Measurements from ENCODE around the gene DNAI1. TPM values are rescaled to one million over a fixed set of nuclear protein-coding genes. Genes with fewer than 3 reads are reported as not detected.

DNAI1 gene
- total and polyA plus RNA-seq, 2 of the 4 experiments (the other 2 are of a cell fraction) = not detected

GRCh38 chr9:34501889-34502425, 43.4 kb downstream of the DNAI1 start:
- Histone ChIP-seq H3K18ac (ENCODE audit: low read depth, low read length) (no peak overlapping the region), H3K4me1 (ENCODE audit: control insufficient read depth, insufficient read depth, low read length) (no peaks in the 10 kb centered on the region; the same call in 1 of the 2 replicates), H2BK5ac (ENCODE audit: low read depth, low read length, poor library complexity, severe bottlenecking) (no peak overlapping the region), H3K9me3 (ENCODE audit: control insufficient read depth, insufficient read depth, low read length) (no peaks in the 10 kb centered on the region), H2BK15ac (ENCODE audit: low read depth, low read length) (no peak overlapping the region), H3K9me1 (ENCODE audit: insufficient read depth, low read length) (no peaks in the 10 kb centered on the region), H3K27me3 (ENCODE audit: control insufficient read depth, insufficient read depth, low read length) (peaks cover 55% of the 10 kb centered on the region), H3K23ac (ENCODE audit: low read depth, low read length) (no peak overlapping the region), H3K14ac (replicated peaks; ENCODE audit: low read depth, low read length) (no peak overlapping the region), H3K27ac (ENCODE audit: insufficient read depth, low read length) (no peak overlapping the region), H3K4ac (ENCODE audit: low read depth, low read length) (no peak overlapping the region), H3K56ac (ENCODE audit: extremely low read depth, insufficient read depth, low read length) (no peak overlapping the region), H2AFZ (replicated peaks; ENCODE audit: low read length, poor library complexity) (no peak overlapping the region), H3K79me1 (ENCODE audit: low read depth in 1 of 2, low read length in 2 of 2) (no peaks in the 10 kb centered on the region), H3K4me2 (ENCODE audit: low read depth, low read length) (no peak overlapping the region), H3K4me3 (ENCODE audit: insufficient read depth, low read depth, low read length) (no peak overlapping the region), H4K20me1 (ENCODE audit: insufficient read depth, low read length) (no peaks in the 10 kb centered on the region; the same call in 1 of the 2 replicates), H2BK120ac (ENCODE audit: low read depth, low read length) (no peak overlapping the region), H2AK5ac (ENCODE audit: low read depth, low read length) (no peak overlapping the region), H2BK20ac (ENCODE audit: low read depth, low read length) (no peak overlapping the region), H4K8ac (ENCODE audit: low read depth in 2 of 2, low read length in 2 of 2) (no peak overlapping the region), H3K36me3 (ENCODE audit: control insufficient read depth, insufficient read depth, low read length) (no peaks in the 10 kb centered on the region), H4K5ac (ENCODE audit: low read depth, low read length) (no peak overlapping the region), H3K9ac (ENCODE audit: low read depth, low read length) (no peak overlapping the region), H4K91ac (ENCODE audit: insufficient read depth, low read depth, low read length) (no peak overlapping the region), H2AK9ac (replicated peaks; ENCODE audit: low read depth, low read length, poor library complexity) (no peak overlapping the region)
- intact Hi-C loops (cut with micrococcal nuclease) (loop anchor here (1.0 kb wide), 1 partner anchor 101 kb away; no protein-coding TSS in a partner anchor), in situ Hi-C loops (cut with MboI; ENCODE audit: low sequenced_read_pairs) (no loop called here), dilution Hi-C loops (cut with HindIII; ENCODE audit: low sequenced_read_pairs, unreplicated experiment) (no loop called here)
- BruUV-seq (replicated peaks) = no TSS peak
- ChIA-PET CTCF (interaction anchor here (0.5 to 2.5 kb wide), 5 partner anchors 64 to 98 kb away, joined by 3 to 13 read pairs (median 3); no protein-coding TSS in a partner anchor), POLR2A (ENCODE audit: unreplicated experiment) (no interaction called here)
- DNase-seq = peak; percentile 27
- no peak for TF ChIP-seq RCOR1 (IDR thresholded peaks at IDR 0.05; ENCODE audit: insufficient replicate concordance, low read length)
- no peak for TF ChIP-seq BHLHE40 (IDR thresholded peaks at IDR 0.05; ENCODE audit: low read depth, low read length)
- TF ChIP-seq MAZ (IDR thresholded peaks at IDR 0.05; ENCODE audit: borderline replicate concordance, low read depth, low read length) = no peak
- no peak for TF ChIP-seq RFX5 (IDR thresholded peaks at IDR 0.05; ENCODE audit: low read depth, low read length)
- TF ChIP-seq MAFK (IDR thresholded peaks at IDR 0.05; ENCODE audit: low read depth, low read length) = no peak
- TF ChIP-seq MXI1 (IDR thresholded peaks at IDR 0.05; ENCODE audit: borderline replicate concordance, low read depth, low read length) = no peak
- no peak for TF ChIP-seq ELK1 (IDR thresholded peaks at IDR 0.05; ENCODE audit: borderline replicate concordance, low read depth, low read length)
- TF ChIP-seq USF2 (IDR thresholded peaks at IDR 0.05; ENCODE audit: low read depth, low read length) = no peak
- no peak for TF ChIP-seq POLR2A (IDR thresholded peaks at IDR 0.05; ENCODE audit: low read depth, low read length)
- peak; percentile 36 for TF ChIP-seq SMC3 (IDR thresholded peaks at IDR 0.05; ENCODE audit: low read depth, low read length)
- peak; percentile 41; the same call in 1 of the 2 replicates for TF ChIP-seq RAD21 (IDR thresholded peaks at IDR 0.05; ENCODE audit: low read length)
- TF ChIP-seq CTCF (conservative IDR thresholded peaks at IDR 0.05; ENCODE audit: low read depth, low read length) = peak; percentile 32; the same call in 1 of the 2 replicates
- TF ChIP-seq FOS (IDR thresholded peaks at IDR 0.05; ENCODE audit: low read depth, low read length) = no peak
- TF ChIP-seq CHD1 (IDR thresholded peaks at IDR 0.05; ENCODE audit: low read depth, low read length) = no peak
- no peak for TF ChIP-seq NFE2L2 (IDR thresholded peaks at IDR 0.05; ENCODE audit: low read depth, low read length)
- no peak for TF ChIP-seq CEBPB (IDR thresholded peaks at IDR 0.05; ENCODE audit: low read depth, low read length)
- ATAC-seq (ENCODE audit: low read depth) = peak; percentile 63
- WGBS, 2 experiments (ENCODE audit: extremely low coverage in 2 of 2, insufficient read length in 1 of 2) = no CpG with 5 or more reads among the region's 5 CpGs

All from IMR-90 (cell line).